ENCODE measurements around the gene GUCD1. TPM values are rescaled to one million over a fixed set of nuclear protein-coding genes. Genes with fewer than 3 reads are reported as not detected.
"Not testable (repeated sequence)": the region's sequence is repeated elsewhere in the genome, so short reads cannot be mapped to it uniquely, and the experiment has no call there.

The GUCD1 gene
- total RNA-seq, 1 donor from 2014 or later, result 77.7 TPM

GRCh38 chr22:24555165-24556039, 464 bp upstream of the GUCD1 start, which contains the start of gene SNRPD3:
SNRPD3 (plus strand) TSS chr22:24555999; CDS start chr22:24557675, 1,676 bp downstream.
- no peaks in the 10 kb centered on the region for H3K9me3 ChIP-seq (ENCODE audit: insufficient read depth, low read depth, low read length)
- Mint-ChIP-seq H3K4me3 (ENCODE audit: unreplicated experiment) (peak within 1 kb of the TSS; percentile 98), H3K9me3 (ENCODE audit: unreplicated experiment) (no peaks in the 10 kb centered on the region), H3K36me3 (ENCODE audit: low read depth, unreplicated experiment) (peaks cover 6% of the 10 kb centered on the region), H3K27ac (ENCODE audit: unreplicated experiment) (peak within 1 kb of the TSS; percentile 93), H3K27me3 (ENCODE audit: low read depth, unreplicated experiment) (no peaks in the 10 kb centered on the region), H3K4me1 (ENCODE audit: low read depth, unreplicated experiment) (peaks cover 23% of the 10 kb centered on the region)
- FAIRE-seq (no peak), DNase-seq (ENCODE audit: low read depth) (peak; percentile 94)
- H4K20me1 ChIP-seq (ENCODE audit: insufficient read depth, low read length), result peaks cover 60% of the 10 kb centered on the region
- H3K9ac ChIP-seq (ENCODE audit: low read length), result peak within 1 kb of the TSS; percentile 98
- H3K27me3 ChIP-seq (ENCODE audit: insufficient read depth, low read length), result no peaks in the 10 kb centered on the region
- peak within 1 kb of the TSS; percentile 97 for H3K4me3 ChIP-seq (ENCODE audit: insufficient read depth, low read depth, low read length)
- peaks cover 87% of the 10 kb centered on the region for H3K79me2 ChIP-seq (ENCODE audit: insufficient read depth, low read length)
- peaks cover 22% of the 10 kb centered on the region for H3K36me3 ChIP-seq (ENCODE audit: insufficient read depth, low read length)
- peak within 1 kb of the TSS; percentile 88 for H2AFZ ChIP-seq (ENCODE audit: low read depth, low read length)
- peak within 1 kb of the TSS; percentile 89 for H3K27ac ChIP-seq (ENCODE audit: low read depth, low read length)
- H3K4me1 ChIP-seq (ENCODE audit: insufficient read depth, low read length), result peaks cover 23% of the 10 kb centered on the region
- TF ChIP-seq EZH2 (IDR thresholded peaks at IDR 0.05; ENCODE audit: insufficient read depth, low read length) (no peak), CTCF (IDR thresholded peaks at IDR 0.05; ENCODE audit: insufficient read depth, low read depth, low read length) (no peak)
- peak within 1 kb of the TSS; percentile 95 for H3K4me2 ChIP-seq (ENCODE audit: low read length)

GRCh38 chr22:24553597-24554312, 1.2 kb downstream of the GUCD1 start:
- Mint-ChIP-seq H3K4me3 (ENCODE audit: unreplicated experiment) (peak overlapping the region; percentile 97), H3K4me1 (ENCODE audit: low read depth, unreplicated experiment) (peaks cover 26% of the 10 kb centered on the region), H3K36me3 (ENCODE audit: low read depth, unreplicated experiment) (peaks cover 9% of the 10 kb centered on the region), H3K27me3 (ENCODE audit: low read depth, unreplicated experiment) (no peaks in the 10 kb centered on the region), H3K9me3 (ENCODE audit: unreplicated experiment) (no peaks in the 10 kb centered on the region), H3K27ac (ENCODE audit: unreplicated experiment) (peak overlapping the region; percentile 89)
- Histone ChIP-seq H4K20me1 (ENCODE audit: insufficient read depth, low read length) (peaks cover 66% of the 10 kb centered on the region), H3K4me2 (ENCODE audit: low read length) (peak overlapping the region; percentile 86), H3K36me3 (ENCODE audit: insufficient read depth, low read length) (peaks cover 15% of the 10 kb centered on the region), H3K27ac (ENCODE audit: low read depth, low read length) (peak overlapping the region; percentile 83), H3K4me3 (ENCODE audit: insufficient read depth, low read depth, low read length) (peak overlapping the region; percentile 89), H3K79me2 (ENCODE audit: insufficient read depth, low read length) (peaks cover 89% of the 10 kb centered on the region), H3K9me3 (ENCODE audit: insufficient read depth, low read depth, low read length) (no peaks in the 10 kb centered on the region), H2AFZ (ENCODE audit: low read depth, low read length) (peak overlapping the region; percentile 62), H3K4me1 (ENCODE audit: insufficient read depth, low read length) (peaks cover 23% of the 10 kb centered on the region), H3K27me3 (ENCODE audit: insufficient read depth, low read length) (no peaks in the 10 kb centered on the region), H3K9ac (ENCODE audit: low read length) (peak overlapping the region; percentile 96)
- TF ChIP-seq EZH2 (IDR thresholded peaks at IDR 0.05; ENCODE audit: insufficient read depth, low read length), result no peak
- no peak for TF ChIP-seq CTCF (IDR thresholded peaks at IDR 0.05; ENCODE audit: insufficient read depth, low read depth, low read length)
- no peak for DNase-seq (ENCODE audit: low read depth)
- FAIRE-seq, result no peak

- not testable (repeated sequence) for H3K27me3 Mint-ChIP-seq (ENCODE audit: low read depth, unreplicated experiment); H3K36me3 Mint-ChIP-seq (ENCODE audit: low read depth, unreplicated experiment); FAIRE-seq; H3K27ac ChIP-seq (ENCODE audit: low read depth, low read length); H3K27ac Mint-ChIP-seq (ENCODE audit: unreplicated experiment); H3K4me3 ChIP-seq (ENCODE audit: insufficient read depth, low read depth, low read length); H2AFZ ChIP-seq (ENCODE audit: low read depth, low read length); H3K27me3 ChIP-seq (ENCODE audit: insufficient read depth, low read length); H3K4me2 ChIP-seq (ENCODE audit: low read length); H3K36me3 ChIP-seq (ENCODE audit: insufficient read depth, low read length); H3K9me3 ChIP-seq (ENCODE audit: insufficient read depth, low read depth, low read length); H3K9me3 Mint-ChIP-seq (ENCODE audit: unreplicated experiment); DNase-seq (ENCODE audit: low read depth)
- Histone ChIP-seq H3K79me2 (ENCODE audit: insufficient read depth, low read length) (peaks cover 81% of the 10 kb centered on the region), H3K4me1 (ENCODE audit: insufficient read depth, low read length) (peaks cover 22% of the 10 kb centered on the region), H4K20me1 (ENCODE audit: insufficient read depth, low read length) (peaks cover 66% of the 10 kb centered on the region), H3K9ac (ENCODE audit: low read length) (peak overlapping the region; percentile 96)
- Mint-ChIP-seq H3K4me1 (ENCODE audit: low read depth, unreplicated experiment) (peaks cover 24% of the 10 kb centered on the region), H3K4me3 (ENCODE audit: unreplicated experiment) (peak overlapping the region; percentile 97)
These were observed 2.2 kb downstream of the GUCD1 start for GRCh38 chr22:24552503-24553286.

Measured in astrocyte (in vitro differentiated cells and primary cell).